GM23338 (cell line): ENCODE measurements around the gene DLL1. TPM values are rescaled to one million over a fixed set of nuclear protein-coding genes. Genes with fewer than 3 reads are reported as not detected.

Experiments used
- ATAC-seq: fragments of 200-7000 bp; cut with Tn5 transposase; 3 replicates; pipeline ENCODE4 v1.9.1; 2020
- DNase-seq: peaks from one replicate; pipeline ENCODE4 v3.0.0-alpha.2; 2015; ENCODE audit warnings: low spot score
- H2AFZ ChIP-seq: fragments of 200-600 bp; sonication (generic); 2 replicates; pipeline ENCODE4 v1.8.0; 2016; ENCODE audit warnings: antibody characterized with exemption, mild to moderate bottlenecking, moderate library complexity
- H3F3A ChIP-seq: fragments of 200-600 bp; sonication (generic); replicated peaks from 2 replicates; pipeline ENCODE4 v1.8.0; 2017; ENCODE audit warnings: antibody characterized with exemption, mixed run types, low read depth
- H3K27ac ChIP-seq: fragments of 200-600 bp; sonication (generic); 2 replicates; pipeline ENCODE4 v1.6.1; 2016; ENCODE audit warnings: low read depth
- H3K27me3 ChIP-seq: fragments of 200-600 bp; sonication (generic); 2 replicates; pipeline ENCODE4 v1.8.0; 2016; ENCODE audit warnings: mild to moderate bottlenecking, mixed run types, moderate library complexity; ENCODE audit not compliant: insufficient read depth
- H3K36me3 ChIP-seq: fragments of 200-600 bp; sonication (generic); 2 replicates; pipeline ENCODE4 v1.8.0; 2016; ENCODE audit warnings: mild to moderate bottlenecking; ENCODE audit not compliant: insufficient read depth
- H3K4me1 ChIP-seq: fragments of 200-600 bp; sonication (generic); 2 replicates; pipeline ENCODE4 v1.8.0; 2016; ENCODE audit warnings: mild to moderate bottlenecking, moderate library complexity; ENCODE audit not compliant: insufficient read depth
- H3K4me2 ChIP-seq: fragments of 200-600 bp; sonication (generic); 2 replicates; pipeline ENCODE4 v1.7.1; 2017; ENCODE audit warnings: mixed run types
- H3K4me3 ChIP-seq: fragments of 200-600 bp; sonication (generic); 2 replicates; pipeline ENCODE4 v1.6.1; 2016; ENCODE audit warnings: mixed run types
- H3K79me2 ChIP-seq: fragments of 200-600 bp; sonication (generic); replicated peaks from 2 replicates; pipeline ENCODE4 v1.8.0; 2017; ENCODE audit warnings: mild to moderate bottlenecking; ENCODE audit not compliant: insufficient read depth
- H3K9me2 ChIP-seq: fragments of 200-600 bp; sonication (generic); 2 replicates; pipeline ENCODE4 v1.8.0; 2017; ENCODE audit not compliant: insufficient read depth
- H4K20me1 ChIP-seq: fragments of 200-600 bp; sonication (generic); replicated peaks from 2 replicates; pipeline ENCODE4 v1.8.0; 2017; ENCODE audit warnings: mild to moderate bottlenecking; ENCODE audit not compliant: insufficient read depth
- H3K27ac Mint-ChIP-seq: 2 replicates; pipeline ENCODE4 v1.8.0; 2020; ENCODE audit warnings: inconsistent platforms, mild to moderate bottlenecking, moderate library complexity, mixed read lengths
- H3K27me3 Mint-ChIP-seq: 3 replicates; pipeline ENCODE4 v1.8.0; 2022; ENCODE audit warnings: low read depth, mild to moderate bottlenecking, moderate library complexity, mixed read lengths, inconsistent platforms; ENCODE audit not compliant: insufficient read depth, poor library complexity
- H3K36me3 Mint-ChIP-seq: 3 replicates; pipeline ENCODE4 v1.8.0; 2021; ENCODE audit warnings: low read depth, mild to moderate bottlenecking, inconsistent platforms, moderate library complexity, mixed read lengths
- H3K4me1 Mint-ChIP-seq: 3 replicates; pipeline ENCODE4 v1.8.0; 2020; ENCODE audit warnings: mild to moderate bottlenecking, inconsistent platforms, mixed read lengths
- H3K4me3 Mint-ChIP-seq: 3 replicates; pipeline ENCODE4 v1.8.0; 2021; ENCODE audit warnings: moderate library complexity, mild to moderate bottlenecking, inconsistent platforms, mixed read lengths
- H3K9me3 Mint-ChIP-seq: 3 replicates; pipeline ENCODE4 v1.8.0; 2020; ENCODE audit warnings: moderate library complexity, mild to moderate bottlenecking, inconsistent platforms, mixed read lengths
- CREB1 ChIP-seq: fragments of 250-450 bp; sonication (Bioruptor Pico); IDR thresholded peaks from 2 replicates; pipeline ENCODE4 v1.5.0; 2020; ENCODE audit warnings: low read depth, mild to moderate bottlenecking, moderate library complexity
- ETS1 ChIP-seq: IDR thresholded peaks from 2 replicates; pipeline ENCODE4 v1.6.1; 2016; ENCODE audit warnings: antibody characterized with exemption
- EZH2 ChIP-seq: fragments of 200-600 bp; sonication (generic); IDR thresholded peaks from one replicate; pipeline ENCODE4 v1.8.0; 2017; ENCODE audit warnings: antibody characterized with exemption, mild to moderate bottlenecking, low read depth; ENCODE audit not compliant: unreplicated experiment
- EZH2phosphoT487 ChIP-seq: fragments of 200-600 bp; sonication (generic); IDR thresholded peaks from one replicate; pipeline ENCODE4 v1.8.1; 2018; ENCODE audit warnings: antibody characterized with exemption; ENCODE audit not compliant: unreplicated experiment
- JUNB ChIP-seq: IDR thresholded peaks from one replicate; pipeline ENCODE4 v1.6.1; 2016; ENCODE audit warnings: antibody characterized with exemption; ENCODE audit not compliant: unreplicated experiment
- ZNF114 ChIP-seq: fragments of 250-450 bp; sonication (Bioruptor Pico); IDR thresholded peaks from 2 replicates; pipeline ENCODE4 v1.5.0; 2020; ENCODE audit warnings: mild to moderate bottlenecking, moderate library complexity
- ZNF331 ChIP-seq: fragments of 250-450 bp; sonication (Bioruptor Pico); IDR thresholded peaks from 2 replicates; pipeline ENCODE4 v1.5.0; 2020; ENCODE audit warnings: low read depth, mild to moderate bottlenecking, moderate library complexity
- polyA plus RNA-seq: library from polyadenylated mRNA; unstranded; fragments of >200 nt; fragmentation: Nextera tagmentation; extraction: Ambion mirVana; gene quantifications from 2 replicates; pipeline ENCODE4 v1.2.1, GENCODE V29; 2016
- total RNA-seq: library from RNA; depleted of rRNA; stranded (reverse); fragments of >200 nt; shearing (Covaris generic); gene quantifications from 2 replicates; pipeline ENCODE4 v1.2.3, GENCODE V29; 2014
- TF ChIP-seq, protein P1 (sequence below): IDR thresholded peaks from one replicate; pipeline ENCODE4 v1.6.1; 2018; ENCODE audit warnings: antibody characterized with exemption; ENCODE audit not compliant: unreplicated experiment

DLL1 gene
- total and polyA plus RNA-seq, 2 experiments from 2014 or later, result 2.2 to 4.6 TPM

GRCh38 chr6:170245475-170245992 is 45.3 kb downstream of the DLL1 start:
- no peaks in the 10 kb centered on the region; the same call in 2 of the 3 replicates for H3K9me3 Mint-ChIP-seq
- Histone ChIP-seq H3K9me2 (no peaks in the 10 kb centered on the region), H3F3A (no peaks in the 10 kb centered on the region), H3K27me3 (no peaks in the 10 kb centered on the region), H3K4me3 (no peak overlapping the region), H3K4me2 (no peak overlapping the region), H3K36me3 (no peaks in the 10 kb centered on the region), H3K4me1 (no peaks in the 10 kb centered on the region), H2AFZ (0 out of 2 replicates have a peak overlapping the region, but pooled peaks have one; percentile 56), H3K79me2 (no peaks in the 10 kb centered on the region), H4K20me1 (no peaks in the 10 kb centered on the region), H3K27ac (no peak overlapping the region)
- ATAC-seq (no peak), DNase-seq (no peak)
- H3K36me3 Mint-ChIP-seq, result no peaks in the 10 kb centered on the region
- H3K4me1 Mint-ChIP-seq, result peaks cover 27% of the 10 kb centered on the region
- peaks cover 8% of the 10 kb centered on the region for H3K27me3 Mint-ChIP-seq
- TF ChIP-seq EZH2 (no peak), EZH2phosphoT487 (no peak), ETS1 (no peak), JUNB (no peak), ZNF114 (CRISPR knock-in tag) (no peak)
- TF ChIP-seq, protein P1, sequence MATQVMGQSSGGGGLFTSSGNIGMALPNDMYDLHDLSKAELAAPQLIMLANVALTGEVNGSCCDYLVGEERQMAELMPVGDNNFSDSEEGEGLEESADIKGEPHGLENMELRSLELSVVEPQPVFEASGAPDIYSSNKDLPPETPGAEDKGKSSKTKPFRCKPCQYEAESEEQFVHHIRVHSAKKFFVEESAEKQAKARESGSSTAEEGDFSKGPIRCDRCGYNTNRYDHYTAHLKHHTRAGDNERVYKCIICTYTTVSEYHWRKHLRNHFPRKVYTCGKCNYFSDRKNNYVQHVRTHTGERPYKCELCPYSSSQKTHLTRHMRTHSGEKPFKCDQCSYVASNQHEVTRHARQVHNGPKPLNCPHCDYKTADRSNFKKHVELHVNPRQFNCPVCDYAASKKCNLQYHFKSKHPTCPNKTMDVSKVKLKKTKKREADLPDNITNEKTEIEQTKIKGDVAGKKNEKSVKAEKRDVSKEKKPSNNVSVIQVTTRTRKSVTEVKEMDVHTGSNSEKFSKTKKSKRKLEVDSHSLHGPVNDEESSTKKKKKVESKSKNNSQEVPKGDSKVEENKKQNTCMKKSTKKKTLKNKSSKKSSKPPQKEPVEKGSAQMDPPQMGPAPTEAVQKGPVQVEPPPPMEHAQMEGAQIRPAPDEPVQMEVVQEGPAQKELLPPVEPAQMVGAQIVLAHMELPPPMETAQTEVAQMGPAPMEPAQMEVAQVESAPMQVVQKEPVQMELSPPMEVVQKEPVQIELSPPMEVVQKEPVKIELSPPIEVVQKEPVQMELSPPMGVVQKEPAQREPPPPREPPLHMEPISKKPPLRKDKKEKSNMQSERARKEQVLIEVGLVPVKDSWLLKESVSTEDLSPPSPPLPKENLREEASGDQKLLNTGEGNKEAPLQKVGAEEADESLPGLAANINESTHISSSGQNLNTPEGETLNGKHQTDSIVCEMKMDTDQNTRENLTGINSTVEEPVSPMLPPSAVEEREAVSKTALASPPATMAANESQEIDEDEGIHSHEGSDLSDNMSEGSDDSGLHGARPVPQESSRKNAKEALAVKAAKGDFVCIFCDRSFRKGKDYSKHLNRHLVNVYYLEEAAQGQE, result no peak
- no peak overlapping the region for H3K4me3 Mint-ChIP-seq
- no peak overlapping the region for H3K27ac Mint-ChIP-seq

- Mint-ChIP-seq H3K9me3 (no peaks in the 10 kb centered on the region; the same call in 2 of the 3 replicates), H3K4me1 (peaks cover 27% of the 10 kb centered on the region), H3K36me3 (no peaks in the 10 kb centered on the region), H3K27ac (no peak overlapping the region), H3K4me3 (no peak overlapping the region), H3K27me3 (peaks cover 4% of the 10 kb centered on the region)
- H3K9me2 ChIP-seq, result no peaks in the 10 kb centered on the region
- H3K27ac ChIP-seq, result no peak overlapping the region
- no peaks in the 10 kb centered on the region for H3K36me3 ChIP-seq
- no peaks in the 10 kb centered on the region for H3K4me1 ChIP-seq
- H3K4me2 ChIP-seq, result no peak overlapping the region
- no peaks in the 10 kb centered on the region for H3K27me3 ChIP-seq
- no peak overlapping the region for H3K4me3 ChIP-seq
- no peaks in the 10 kb centered on the region for H3F3A ChIP-seq
- H4K20me1 ChIP-seq, result no peaks in the 10 kb centered on the region
- peak overlapping the region; percentile 56; the same call in 1 of the 2 replicates for H2AFZ ChIP-seq
- H3K79me2 ChIP-seq, result no peaks in the 10 kb centered on the region
- DNase-seq, result no peak
- peak; percentile 45 for ATAC-seq
- TF ChIP-seq ZNF331 (CRISPR knock-in tag), result no peak
- no peak for TF ChIP-seq JUNB
- no peak for TF ChIP-seq EZH2
- TF ChIP-seq ETS1, result no peak
- TF ChIP-seq CREB1 (CRISPR knock-in tag), result no peak
- no peak for TF ChIP-seq EZH2phosphoT487
These were observed 46.0 kb downstream of the DLL1 start for GRCh38 chr6:170244721-170245474.
